OCI-LY7 (cell line): ENCODE data around the gene ASB18. TPM values are rescaled to one million over a fixed set of nuclear protein-coding genes. Genes with fewer than 3 reads are reported as not detected.

Experiments used
- BruUV-seq: library from RNA; stranded (reverse); fragments of 400-500 nt; replicated peaks from 2 replicates; lab custom pipeline; 2021; lab: Mats Ljungman, UMichigan
- CTCF ChIA-PET: fragments of 300-600 bp; sonication (Branson Sonifier 250); formaldehyde crosslinking; loops from one replicate; lab custom pipeline; 2022; ENCODE audit warnings: antibody characterized with exemption; ENCODE audit not compliant: unreplicated experiment; lab: Charles Lee
- POLR2A ChIA-PET: fragments of 300-600 bp; sonication (Branson Sonifier 250); formaldehyde crosslinking; loops from one replicate; lab custom pipeline; 2022; ENCODE audit warnings: antibody characterized with exemption; lab: Charles Lee
- DNase-seq: peaks from one replicate; pipeline ENCODE4 v3.0.0-alpha.2; 2015; ENCODE audit warnings: low spot score
- H2AFZ ChIP-seq: fragments of 200-600 bp; sonication (generic), shearing (Covaris generic); 2 replicates; pipeline ENCODE4 v1.6.1; 2014; ENCODE audit warnings: mild to moderate bottlenecking, antibody characterized with exemption, low read length, moderate library complexity
- H3K27ac ChIP-seq: fragments of 200-600 bp; sonication (generic); 2 replicates; pipeline ENCODE4 v1.5.1; 2014; ENCODE audit warnings: mixed run types, low read depth, mild to moderate bottlenecking, moderate library complexity, low read length, inconsistent platforms; ENCODE audit not compliant: poor library complexity, severe bottlenecking
- H3K36me3 ChIP-seq: fragments of 200-600 bp; sonication (generic); 2 replicates; pipeline ENCODE4 v1.6.1; 2014; ENCODE audit warnings: mild to moderate bottlenecking, antibody characterized with exemption, low read length, moderate library complexity, mixed read lengths; ENCODE audit not compliant: insufficient read depth
- H3K4me1 ChIP-seq: fragments of 200-600 bp; sonication (generic); 2 replicates; pipeline ENCODE4 v1.5.1; 2014; ENCODE audit warnings: mild to moderate bottlenecking, low read length; ENCODE audit not compliant: insufficient read depth, poor library complexity, severe bottlenecking
- H3K4me2 ChIP-seq: fragments of 200-600 bp; sonication (generic); 2 replicates; pipeline ENCODE4 v1.6.1; 2014; ENCODE audit warnings: mild to moderate bottlenecking, low read length
- H3K4me3 ChIP-seq: fragments of 200-600 bp; sonication (generic); 2 replicates; pipeline ENCODE4 v1.5.1; 2014; ENCODE audit warnings: mild to moderate bottlenecking, low read depth, low read length; ENCODE audit not compliant: poor library complexity, severe bottlenecking
- H3K79me2 ChIP-seq: fragments of 200-600 bp; sonication (generic); 2 replicates; pipeline ENCODE4 v1.6.1; 2016; ENCODE audit warnings: low read depth, mild to moderate bottlenecking, low read length, moderate library complexity, mixed read lengths; ENCODE audit not compliant: insufficient read depth
- H3K9me2 ChIP-seq: fragments of 200-600 bp; sonication (generic); 2 replicates; pipeline ENCODE4 v1.6.1; 2016; ENCODE audit warnings: mild to moderate bottlenecking, low read length, mixed read lengths; ENCODE audit not compliant: insufficient read depth
- H3K9me3 ChIP-seq: fragments of 200-600 bp; sonication (generic); 2 replicates; pipeline ENCODE4 v1.6.1; 2014; ENCODE audit warnings: mild to moderate bottlenecking, mixed run types, low read length, mixed read lengths
- H4K20me1 ChIP-seq: fragments of 200-600 bp; sonication (generic); 2 replicates; pipeline ENCODE4 v1.6.1; 2014; ENCODE audit warnings: mild to moderate bottlenecking, antibody characterized with exemption, low read length, moderate library complexity, mixed read lengths; ENCODE audit not compliant: insufficient read depth
- EZH2phosphoT487 ChIP-seq: fragments of 200-600 bp; sonication (generic); IDR thresholded peaks from 2 replicates; pipeline ENCODE4 v1.6.1; 2018; ENCODE audit warnings: low read depth, borderline replicate concordance, mild to moderate bottlenecking, mixed run types, antibody characterized with exemption, low read length, moderate library complexity, mixed read lengths
- intact Hi-C: fragments of 100-400 bp; cut with micrococcal nuclease; formaldehyde crosslinking; loops from one replicate; pipeline ENCODE4 v1.10.0; 2022; ENCODE audit not compliant: unreplicated experiment
- total RNA-seq, 2 experiments: library from RNA; depleted of rRNA in 1 of 2; stranded (reverse); fragments of >200 nt in 1 of 2; shearing (Covaris generic) in 1 of 2; gene quantifications; 2 replicates each; pipeline ENCODE4 v1.2.3, GENCODE V29; 2014 to 2022
- TF ChIP-seq, protein P1 (sequence below): fragments of 200-600 bp; sonication (generic); conservative IDR thresholded peaks from 2 replicates; pipeline ENCODE4 v1.5.1; 2014; ENCODE audit warnings: mild to moderate bottlenecking, antibody characterized with exemption, low read length, moderate library complexity, mixed read lengths

Gene ASB18
- total RNA-seq, 2 experiments from 2014 or later, result not detected

DNA sequence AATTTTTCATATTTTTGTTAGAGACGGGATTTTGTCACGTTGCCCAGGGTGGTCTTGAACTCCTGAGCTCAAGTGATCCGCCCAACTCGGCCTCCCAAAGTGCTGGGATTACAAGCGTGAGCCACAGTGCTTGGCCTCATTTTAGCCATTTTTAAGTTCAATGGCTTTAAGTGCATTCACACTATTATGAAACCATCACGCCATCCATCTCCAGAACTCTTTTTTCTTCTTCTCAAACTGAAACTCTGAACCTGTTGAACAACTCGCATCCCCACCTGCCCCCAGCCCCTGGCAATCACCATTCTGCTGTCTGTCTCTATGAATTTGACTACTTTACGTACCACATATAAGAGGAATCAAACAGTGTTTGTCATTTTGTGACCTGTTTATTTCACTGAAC lies 31.3 kb upstream of the ASB18 start:
- Histone ChIP-seq H3K4me1 (no peaks in the 10 kb centered on the region), H3K4me2 (no peak overlapping the region), H3K79me2 (no peaks in the 10 kb centered on the region), H2AFZ (no peak overlapping the region), H3K27ac (no peak overlapping the region), H3K36me3 (no peaks in the 10 kb centered on the region), H3K9me3 (no peaks in the 10 kb centered on the region), H3K9me2 (no peaks in the 10 kb centered on the region), H4K20me1 (no peaks in the 10 kb centered on the region), H3K4me3 (no peak overlapping the region)
- intact Hi-C loops, result no loop called here
- BruUV-seq, result no TSS peak
- ChIA-PET CTCF (no interaction called here), POLR2A (no interaction called here)
- DNase-seq, result no peak
- TF ChIP-seq EZH2phosphoT487, result no peak
- TF ChIP-seq, protein P1, sequence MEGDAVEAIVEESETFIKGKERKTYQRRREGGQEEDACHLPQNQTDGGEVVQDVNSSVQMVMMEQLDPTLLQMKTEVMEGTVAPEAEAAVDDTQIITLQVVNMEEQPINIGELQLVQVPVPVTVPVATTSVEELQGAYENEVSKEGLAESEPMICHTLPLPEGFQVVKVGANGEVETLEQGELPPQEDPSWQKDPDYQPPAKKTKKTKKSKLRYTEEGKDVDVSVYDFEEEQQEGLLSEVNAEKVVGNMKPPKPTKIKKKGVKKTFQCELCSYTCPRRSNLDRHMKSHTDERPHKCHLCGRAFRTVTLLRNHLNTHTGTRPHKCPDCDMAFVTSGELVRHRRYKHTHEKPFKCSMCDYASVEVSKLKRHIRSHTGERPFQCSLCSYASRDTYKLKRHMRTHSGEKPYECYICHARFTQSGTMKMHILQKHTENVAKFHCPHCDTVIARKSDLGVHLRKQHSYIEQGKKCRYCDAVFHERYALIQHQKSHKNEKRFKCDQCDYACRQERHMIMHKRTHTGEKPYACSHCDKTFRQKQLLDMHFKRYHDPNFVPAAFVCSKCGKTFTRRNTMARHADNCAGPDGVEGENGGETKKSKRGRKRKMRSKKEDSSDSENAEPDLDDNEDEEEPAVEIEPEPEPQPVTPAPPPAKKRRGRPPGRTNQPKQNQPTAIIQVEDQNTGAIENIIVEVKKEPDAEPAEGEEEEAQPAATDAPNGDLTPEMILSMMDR, result no peak

DNA sequence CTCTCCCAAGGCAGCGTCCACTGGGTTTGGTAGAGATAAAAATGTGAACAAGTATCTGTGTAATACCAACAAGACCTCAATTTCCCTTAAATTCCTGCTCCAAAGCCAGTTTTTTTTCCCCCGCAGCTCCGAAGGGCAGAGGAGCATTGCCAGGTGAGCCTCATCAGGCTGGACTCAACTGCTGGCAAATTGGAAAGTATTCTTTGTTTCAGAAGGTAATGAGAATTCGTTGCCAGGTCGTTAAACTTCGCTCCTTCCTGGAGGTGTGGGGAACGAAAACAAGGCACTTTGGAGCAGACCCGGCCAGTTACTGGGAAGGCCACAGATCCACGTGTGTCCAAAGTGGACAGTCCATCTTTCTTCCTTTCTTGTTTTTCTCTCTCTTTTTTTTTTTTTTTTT lies 30.4 kb upstream of the ASB18 start:
- no peak overlapping the region for H3K27ac ChIP-seq
- TF ChIP-seq, protein P1, result no peak
- no peak for TF ChIP-seq EZH2phosphoT487
- H3K4me3 ChIP-seq, result no peak overlapping the region
- DNase-seq, result no peak
- no TSS peak for BruUV-seq
- no peak overlapping the region for H3K4me2 ChIP-seq
- no peak overlapping the region for H2AFZ ChIP-seq
- intact Hi-C loops, result no loop called here
- no peaks in the 10 kb centered on the region for H3K79me2 ChIP-seq
- no peaks in the 10 kb centered on the region for H3K36me3 ChIP-seq
- POLR2A ChIA-PET, result no interaction called here
- H3K4me1 ChIP-seq, result no peaks in the 10 kb centered on the region
- H3K9me3 ChIP-seq, result no peaks in the 10 kb centered on the region
- H4K20me1 ChIP-seq, result no peaks in the 10 kb centered on the region
- CTCF ChIA-PET, result no interaction called here
- no peaks in the 10 kb centered on the region for H3K9me2 ChIP-seq

DNA sequence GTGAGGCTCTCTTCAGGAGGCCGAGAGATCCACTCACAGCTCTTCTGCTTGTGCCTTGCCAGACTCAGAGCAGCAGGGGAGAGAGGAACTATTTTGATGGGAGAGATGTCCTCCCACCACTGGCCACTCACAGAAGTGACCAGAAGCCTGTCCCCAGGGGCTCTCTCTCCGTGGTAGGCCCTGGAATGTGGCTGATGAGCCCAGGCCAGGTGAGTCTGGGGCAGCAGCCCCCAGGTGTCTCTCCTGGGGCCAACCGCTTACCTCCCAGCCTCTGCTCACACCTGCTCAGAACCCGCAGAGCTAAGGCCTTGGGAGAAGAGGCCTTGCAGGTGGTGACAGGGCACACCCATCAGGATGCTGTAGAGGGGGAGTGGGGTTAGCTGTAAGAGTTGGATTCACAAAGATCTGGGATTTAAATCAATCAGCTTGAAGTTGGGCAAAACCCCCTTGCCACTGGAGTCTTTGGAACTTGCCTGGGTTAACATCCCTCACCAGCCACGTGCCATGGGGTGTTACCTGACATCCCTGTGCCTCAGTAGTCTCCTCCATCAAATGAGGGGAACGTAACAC lies 29.1 kb upstream of the ASB18 start:
- POLR2A ChIA-PET, result no interaction called here
- no peak overlapping the region for H2AFZ ChIP-seq

More for the DNA sequence above, 29.1 kb upstream of the ASB18 start:
- Histone ChIP-seq H3K27ac (no peak overlapping the region), H3K36me3 (no peaks in the 10 kb centered on the region), H3K9me3 (no peaks in the 10 kb centered on the region), H3K4me3 (no peak overlapping the region), H3K4me1 (no peaks in the 10 kb centered on the region), H4K20me1 (no peaks in the 10 kb centered on the region), H3K4me2 (no peak overlapping the region), H3K9me2 (no peaks in the 10 kb centered on the region), H3K79me2 (no peaks in the 10 kb centered on the region)
- intact Hi-C loops, result no loop called here
- BruUV-seq, result no TSS peak
- no peak for DNase-seq
- no peak for TF ChIP-seq EZH2phosphoT487
- TF ChIP-seq, protein P1, result no peak
- CTCF ChIA-PET, result no interaction called here
